OCI-LY7 (cell line): ENCODE data around the gene AMMECR1. TPM values are rescaled to one million over a fixed set of nuclear protein-coding genes. Genes with fewer than 3 reads are reported as not detected.

Source experiments
- BruUV-seq: library from RNA; stranded (reverse); fragments of 400-500 nt; replicated peaks from 2 replicates; lab custom pipeline; 2021; lab: Mats Ljungman, UMichigan
- CTCF ChIA-PET: fragments of 300-600 bp; sonication (Branson Sonifier 250); formaldehyde crosslinking; loops from one replicate; lab custom pipeline; 2022; ENCODE audit warnings: antibody characterized with exemption; ENCODE audit not compliant: unreplicated experiment; lab: Charles Lee
- POLR2A ChIA-PET: fragments of 300-600 bp; sonication (Branson Sonifier 250); formaldehyde crosslinking; loops from one replicate; lab custom pipeline; 2022; ENCODE audit warnings: antibody characterized with exemption; lab: Charles Lee
- DNase-seq: peaks from one replicate; pipeline ENCODE4 v3.0.0-alpha.2; 2015; ENCODE audit warnings: low spot score
- H2AFZ ChIP-seq: fragments of 200-600 bp; sonication (generic), shearing (Covaris generic); 2 replicates; pipeline ENCODE4 v1.6.1; 2014; ENCODE audit warnings: mild to moderate bottlenecking, antibody characterized with exemption, low read length, moderate library complexity
- H3K27ac ChIP-seq: fragments of 200-600 bp; sonication (generic); 2 replicates; pipeline ENCODE4 v1.5.1; 2014; ENCODE audit warnings: mixed run types, low read depth, mild to moderate bottlenecking, moderate library complexity, low read length, inconsistent platforms; ENCODE audit not compliant: poor library complexity, severe bottlenecking
- H3K36me3 ChIP-seq: fragments of 200-600 bp; sonication (generic); 2 replicates; pipeline ENCODE4 v1.6.1; 2014; ENCODE audit warnings: mild to moderate bottlenecking, antibody characterized with exemption, low read length, moderate library complexity, mixed read lengths; ENCODE audit not compliant: insufficient read depth
- H3K4me1 ChIP-seq: fragments of 200-600 bp; sonication (generic); 2 replicates; pipeline ENCODE4 v1.5.1; 2014; ENCODE audit warnings: mild to moderate bottlenecking, low read length; ENCODE audit not compliant: insufficient read depth, poor library complexity, severe bottlenecking
- H3K4me2 ChIP-seq: fragments of 200-600 bp; sonication (generic); 2 replicates; pipeline ENCODE4 v1.6.1; 2014; ENCODE audit warnings: mild to moderate bottlenecking, low read length
- H3K4me3 ChIP-seq: fragments of 200-600 bp; sonication (generic); 2 replicates; pipeline ENCODE4 v1.5.1; 2014; ENCODE audit warnings: mild to moderate bottlenecking, low read depth, low read length; ENCODE audit not compliant: poor library complexity, severe bottlenecking
- H3K79me2 ChIP-seq: fragments of 200-600 bp; sonication (generic); 2 replicates; pipeline ENCODE4 v1.6.1; 2016; ENCODE audit warnings: low read depth, mild to moderate bottlenecking, low read length, moderate library complexity, mixed read lengths; ENCODE audit not compliant: insufficient read depth
- H3K9me2 ChIP-seq: fragments of 200-600 bp; sonication (generic); 2 replicates; pipeline ENCODE4 v1.6.1; 2016; ENCODE audit warnings: mild to moderate bottlenecking, low read length, mixed read lengths; ENCODE audit not compliant: insufficient read depth
- H3K9me3 ChIP-seq: fragments of 200-600 bp; sonication (generic); 2 replicates; pipeline ENCODE4 v1.6.1; 2014; ENCODE audit warnings: mild to moderate bottlenecking, mixed run types, low read length, mixed read lengths
- H4K20me1 ChIP-seq: fragments of 200-600 bp; sonication (generic); 2 replicates; pipeline ENCODE4 v1.6.1; 2014; ENCODE audit warnings: mild to moderate bottlenecking, antibody characterized with exemption, low read length, moderate library complexity, mixed read lengths; ENCODE audit not compliant: insufficient read depth
- CTCF ChIP-seq: fragments of 200-600 bp; sonication (generic); conservative IDR thresholded peaks from 2 replicates; pipeline ENCODE4 v1.5.1; 2014; ENCODE audit warnings: mild to moderate bottlenecking, antibody characterized with exemption, low read length, moderate library complexity, mixed read lengths
- EZH2phosphoT487 ChIP-seq: fragments of 200-600 bp; sonication (generic); IDR thresholded peaks from 2 replicates; pipeline ENCODE4 v1.6.1; 2018; ENCODE audit warnings: low read depth, borderline replicate concordance, mild to moderate bottlenecking, mixed run types, antibody characterized with exemption, low read length, moderate library complexity, mixed read lengths
- intact Hi-C: fragments of 100-400 bp; cut with micrococcal nuclease; formaldehyde crosslinking; loops from one replicate; pipeline ENCODE4 v1.10.0; 2022; ENCODE audit not compliant: unreplicated experiment
- total RNA-seq, 2 experiments: library from RNA; depleted of rRNA in 1 of 2; stranded (reverse); fragments of >200 nt in 1 of 2; shearing (Covaris generic) in 1 of 2; gene quantifications; 2 replicates each; pipeline ENCODE4 v1.2.3, GENCODE V29; 2014 to 2022

Gene AMMECR1
- total RNA-seq, 2 experiments from 2014 or later = 19.1 to 32.3 TPM

GRCh38 chrX:110161361-110161686 is 156.6 kb downstream of the AMMECR1 start:
- intact Hi-C loops = no loop called here
- no peak overlapping the region for H3K4me3 ChIP-seq
- CTCF ChIA-PET = interaction anchor here (1.2 to 1.9 kb wide), 3 partner anchors 240 to 251 kb away, joined by 4 to 7 read pairs (median 5); no protein-coding TSS in a partner anchor
- H4K20me1 ChIP-seq = no peaks in the 10 kb centered on the region
- POLR2A ChIA-PET = interaction anchor here (0.8 kb wide), 1 partner anchor 242 kb away, joined by 5 read pairs; no protein-coding TSS in a partner anchor
- H3K4me1 ChIP-seq = peaks cover 7% of the 10 kb centered on the region
- no peaks in the 10 kb centered on the region for H3K9me3 ChIP-seq
- no peaks in the 10 kb centered on the region for H3K36me3 ChIP-seq
- H2AFZ ChIP-seq = no peak overlapping the region
- H3K9me2 ChIP-seq = no peaks in the 10 kb centered on the region
- no peak for DNase-seq
- no TSS peak for BruUV-seq
- no peak overlapping the region for H3K27ac ChIP-seq
- no peaks in the 10 kb centered on the region for H3K79me2 ChIP-seq
- no peak for TF ChIP-seq CTCF
- TF ChIP-seq EZH2phosphoT487 = no peak
- no peak overlapping the region for H3K4me2 ChIP-seq

- H2AFZ ChIP-seq = no peak overlapping the region
- no TSS peak for BruUV-seq
- POLR2A ChIA-PET = no interaction called here
- no peaks in the 10 kb centered on the region for H4K20me1 ChIP-seq
- no peak for DNase-seq
- no peaks in the 10 kb centered on the region for H3K79me2 ChIP-seq
- CTCF ChIA-PET = interaction anchor here (0.5 to 1.9 kb wide), 3 partner anchors 248 to 257 kb away, joined by 3 to 7 read pairs (median 4); no protein-coding TSS in a partner anchor
- H3K36me3 ChIP-seq = no peaks in the 10 kb centered on the region
- H3K4me2 ChIP-seq = no peak overlapping the region
- no peaks in the 10 kb centered on the region for H3K9me3 ChIP-seq
- H3K27ac ChIP-seq = no peak overlapping the region
- H3K9me2 ChIP-seq = no peaks in the 10 kb centered on the region
- TF ChIP-seq EZH2phosphoT487 (no peak), CTCF (no peak)
- intact Hi-C loops = loop anchor here (1.0 kb wide), 2 partner anchors 248 to 253 kb away; no protein-coding TSS in a partner anchor
- H3K4me3 ChIP-seq = no peak overlapping the region
- H3K4me1 ChIP-seq = peaks cover 7% of the 10 kb centered on the region
Observed at GRCh38 chrX:110159865-110160264, 158.0 kb downstream of the AMMECR1 start.

GRCh38 chrX:110159235-110159634 is 158.7 kb downstream of the AMMECR1 start:
- Histone ChIP-seq H3K4me1 (peaks cover 7% of the 10 kb centered on the region), H3K9me3 (no peaks in the 10 kb centered on the region), H3K4me3 (no peak overlapping the region), H4K20me1 (no peaks in the 10 kb centered on the region), H3K27ac (no peak overlapping the region), H3K36me3 (no peaks in the 10 kb centered on the region), H3K4me2 (no peak overlapping the region), H3K9me2 (no peaks in the 10 kb centered on the region), H3K79me2 (no peaks in the 10 kb centered on the region), H2AFZ (no peak overlapping the region)
- CTCF ChIA-PET = interaction anchor here (0.5 to 1.0 kb wide), 3 partner anchors 48 to 688 kb away, joined by 3 to 4 read pairs (median 3); no protein-coding TSS in a partner anchor
- POLR2A ChIA-PET = interaction anchor here (0.8 kb wide), 1 partner anchor 101 kb away, joined by 3 read pairs; no protein-coding TSS in a partner anchor
- TF ChIP-seq CTCF (no peak), EZH2phosphoT487 (no peak)
- no TSS peak for BruUV-seq
- intact Hi-C loops = no loop called here
- peak; percentile 6 for DNase-seq
